GM18519 (cell line): Measurements from ENCODE around the gene EPAS1.

Source experiments
- ATAC-seq: cut with Tn5 transposase; IDR thresholded peaks from one replicate; pipeline ENCODE4 v1.9.1; 2021; ENCODE audit warnings: mild to moderate bottlenecking, moderate library complexity; ENCODE audit not compliant: unreplicated experiment, low FRiP score

Gene EPAS1

GRCh38 chr2:46336283-46336959 is 39.2 kb downstream of the EPAS1 start:
- no peak for ATAC-seq

GRCh38 chr2:46337208-46337994 is 40.2 kb downstream of the EPAS1 start:
- no peak for ATAC-seq

DNA sequence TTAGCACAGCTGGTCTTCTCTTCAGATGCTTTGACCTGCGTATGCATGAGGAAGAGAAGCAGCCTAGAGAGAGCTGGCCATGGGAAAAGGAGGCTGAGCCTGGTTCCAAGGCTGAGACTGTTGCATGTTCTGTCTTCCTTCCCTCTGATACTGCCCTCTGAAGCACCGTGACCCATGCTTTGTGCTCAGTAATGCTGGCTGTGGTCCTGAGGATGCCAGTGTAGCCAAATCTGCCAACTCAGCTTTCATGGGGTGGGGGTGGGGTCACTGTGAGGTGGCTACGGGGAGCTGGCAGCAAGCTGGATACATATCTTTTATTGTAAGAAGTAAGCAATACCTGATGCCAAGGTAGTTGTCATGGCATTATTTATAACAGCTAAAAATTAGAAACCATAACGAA is 41.5 kb downstream of the EPAS1 start:
- ATAC-seq, result no peak

DNA sequence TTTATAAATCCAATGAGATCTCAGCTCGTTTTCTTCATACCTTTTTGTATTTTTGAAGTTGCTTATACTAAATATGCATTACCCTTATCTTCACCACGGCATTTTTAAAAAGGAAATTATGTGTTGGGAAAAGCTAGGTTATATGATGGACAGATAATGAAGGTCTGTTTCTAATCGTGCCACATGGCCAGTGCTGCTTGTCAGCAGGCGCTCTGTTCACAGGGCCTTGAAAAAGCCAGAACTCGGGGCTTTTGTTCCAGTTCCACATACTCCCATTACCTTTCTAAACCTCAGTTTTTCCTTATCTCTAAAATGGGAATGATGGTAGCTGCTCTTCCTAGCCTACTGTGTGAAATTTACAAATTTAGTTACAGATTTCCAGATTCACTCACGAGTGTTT is 42.0 kb downstream of the EPAS1 start:
- no peak for ATAC-seq

DNA sequence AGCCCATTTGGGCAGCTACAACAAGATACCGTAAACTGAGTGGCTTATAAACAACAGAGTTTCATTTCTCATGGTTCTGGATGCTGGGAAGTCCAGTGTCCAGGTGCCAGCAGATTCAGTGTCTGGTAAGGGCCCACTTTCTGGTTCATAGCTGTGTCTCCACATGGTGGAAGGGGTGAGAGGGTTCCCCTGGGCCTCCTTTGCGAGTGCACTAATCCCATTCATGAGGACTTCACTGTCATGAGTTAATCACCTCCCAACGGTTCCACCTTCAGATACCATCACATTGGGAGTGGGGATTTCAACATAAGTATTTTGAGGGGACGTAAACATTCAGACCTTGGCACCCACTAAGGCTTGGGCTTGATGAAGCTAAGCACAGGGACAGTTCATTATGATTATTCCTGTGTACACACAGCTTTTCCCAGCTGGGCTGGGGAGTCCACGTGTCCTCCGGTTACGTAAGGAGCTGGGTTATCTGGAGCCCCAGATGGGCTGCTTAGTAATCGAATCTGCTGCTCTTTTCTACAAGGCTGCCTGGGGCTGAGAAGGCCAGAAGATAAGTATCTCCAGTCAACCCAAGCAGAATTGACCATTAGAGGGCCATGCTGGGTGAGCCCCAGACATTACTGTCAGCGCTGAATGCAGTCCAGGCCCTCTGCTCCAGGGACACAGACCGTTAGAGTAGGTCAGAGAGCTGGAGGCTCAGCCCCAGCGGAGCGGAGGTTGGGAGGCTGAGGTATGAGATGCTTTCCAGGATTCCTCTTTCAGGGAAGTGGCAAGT is 42.7 kb downstream of the EPAS1 start:
- ATAC-seq, result no peak

DNA sequence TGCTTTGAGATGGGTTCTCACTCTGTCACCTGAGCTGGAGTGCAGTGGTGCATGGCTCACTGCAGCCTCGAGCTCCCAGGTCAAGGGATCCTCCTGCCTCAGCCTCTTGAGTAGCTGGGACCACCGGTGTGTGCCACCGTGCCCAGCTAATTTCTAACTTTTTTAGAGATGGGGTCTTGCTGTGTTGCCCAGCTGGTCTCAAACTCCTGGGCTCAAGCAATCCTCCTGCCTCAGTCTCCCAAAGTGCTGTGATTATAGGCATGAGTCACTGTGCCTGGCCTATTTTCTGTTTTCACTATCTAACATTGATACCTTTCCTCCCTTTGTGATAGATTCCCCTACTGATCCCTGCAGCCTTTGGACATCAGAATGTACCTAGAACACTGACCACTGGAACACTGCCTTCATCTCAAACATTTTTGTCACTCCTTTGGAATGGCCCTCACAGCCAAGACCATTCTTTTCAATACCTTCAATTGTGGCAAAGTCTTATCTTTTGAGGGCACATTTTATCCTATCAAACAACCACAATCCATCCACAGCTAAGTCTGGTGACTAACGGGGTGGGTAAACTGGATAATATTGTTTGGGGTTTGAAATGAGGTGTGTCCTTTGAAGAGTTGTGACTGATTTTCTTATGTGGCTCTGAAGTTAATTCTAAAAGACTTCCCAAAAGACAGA is 43.7 kb downstream of the EPAS1 start:
- no peak for ATAC-seq

- no peak for ATAC-seq
Observed at GRCh38 chr2:46342566-46343315, 45.5 kb downstream of the EPAS1 start.

- ATAC-seq, result no peak
Observed at GRCh38 chr2:46344706-46345105, 47.5 kb downstream of the EPAS1 start.

DNA sequence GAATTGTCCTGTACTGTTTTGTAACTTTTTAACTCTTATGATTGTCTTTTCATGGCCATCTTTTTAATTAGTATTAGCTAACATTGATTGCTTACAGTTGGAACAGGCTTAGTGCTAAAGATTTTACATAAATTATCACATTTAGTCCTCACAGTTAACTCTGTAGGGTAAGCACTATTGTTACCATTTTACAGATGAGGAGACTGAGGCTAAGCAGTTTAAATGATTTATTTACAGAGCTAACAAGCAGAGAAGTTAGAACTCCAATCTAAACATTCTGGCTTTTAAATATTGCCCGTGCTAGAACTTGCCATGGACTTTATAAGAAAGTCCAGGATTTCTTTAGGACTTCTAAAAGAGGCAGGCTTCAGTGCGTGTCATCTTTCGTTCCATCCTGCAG is 48.6 kb downstream of the EPAS1 start:
- ATAC-seq, result no peak

- no peak for ATAC-seq
Observed at GRCh38 chr2:46346719-46347118, 49.5 kb downstream of the EPAS1 start.

- no peak for ATAC-seq
Observed at GRCh38 chr2:46347648-46348280, 50.6 kb downstream of the EPAS1 start.

GRCh38 chr2:46349115-46349547 is 51.9 kb downstream of the EPAS1 start:
- no peak for ATAC-seq

GRCh38 chr2:46350029-46350689 is 53.0 kb downstream of the EPAS1 start:
- no peak for ATAC-seq

DNA sequence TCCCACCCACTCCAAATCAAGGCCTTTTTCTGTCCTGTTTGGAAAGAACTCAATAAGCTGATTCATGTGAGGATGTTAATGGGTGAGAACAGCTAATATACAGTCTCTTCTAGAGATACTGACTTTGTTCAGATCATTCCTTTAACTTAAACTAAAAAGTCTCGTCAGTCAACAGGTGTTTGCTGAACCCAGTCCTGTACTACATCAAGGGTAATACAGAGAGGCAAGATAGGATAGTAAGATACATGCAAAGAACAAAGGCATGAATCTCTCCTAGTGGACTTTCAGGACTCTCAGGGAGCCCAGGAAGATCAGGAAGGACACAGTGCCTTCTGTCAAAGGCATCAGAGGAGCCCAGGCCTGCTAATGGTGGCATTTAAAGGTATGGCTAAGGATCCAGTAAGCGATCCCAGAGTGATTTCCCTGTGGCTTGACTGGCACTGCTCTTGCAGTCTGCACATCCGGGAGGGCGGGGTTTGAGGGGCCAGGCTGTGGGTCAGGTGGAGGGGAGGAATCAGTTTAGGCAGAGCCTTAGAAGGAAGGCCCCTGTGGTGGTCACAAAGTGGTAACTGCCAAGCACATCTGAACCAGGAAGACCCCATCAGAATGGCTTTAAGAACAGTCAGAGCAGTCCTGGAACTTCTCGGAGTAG is 54.0 kb downstream of the EPAS1 start:
- ATAC-seq, result no peak

- no peak for ATAC-seq
Observed at GRCh38 chr2:46351750-46352138, 54.5 kb downstream of the EPAS1 start.

DNA sequence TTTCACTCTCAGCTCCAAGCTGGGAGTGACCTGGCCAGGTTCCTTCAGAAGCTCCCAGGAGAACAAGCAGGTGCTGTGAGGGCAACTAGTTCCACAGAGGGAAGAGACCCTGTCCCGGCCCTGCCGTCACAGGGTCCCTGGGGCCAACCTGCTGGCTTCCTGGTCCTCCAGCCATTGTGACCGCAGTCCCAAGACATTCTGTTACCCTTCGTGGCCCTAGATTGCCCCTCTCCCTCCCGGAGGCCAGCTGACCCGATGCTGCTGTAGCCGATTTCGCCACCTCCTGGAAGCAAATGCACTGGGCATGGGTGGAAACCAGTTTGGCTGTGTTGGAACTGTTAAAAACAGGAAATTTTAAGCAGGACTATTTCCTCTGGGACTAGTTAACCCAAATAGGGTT is 55.4 kb downstream of the EPAS1 start:
- ATAC-seq, result no peak

- no peak for ATAC-seq
Observed at GRCh38 chr2:46353509-46353908, 56.3 kb downstream of the EPAS1 start.

DNA sequence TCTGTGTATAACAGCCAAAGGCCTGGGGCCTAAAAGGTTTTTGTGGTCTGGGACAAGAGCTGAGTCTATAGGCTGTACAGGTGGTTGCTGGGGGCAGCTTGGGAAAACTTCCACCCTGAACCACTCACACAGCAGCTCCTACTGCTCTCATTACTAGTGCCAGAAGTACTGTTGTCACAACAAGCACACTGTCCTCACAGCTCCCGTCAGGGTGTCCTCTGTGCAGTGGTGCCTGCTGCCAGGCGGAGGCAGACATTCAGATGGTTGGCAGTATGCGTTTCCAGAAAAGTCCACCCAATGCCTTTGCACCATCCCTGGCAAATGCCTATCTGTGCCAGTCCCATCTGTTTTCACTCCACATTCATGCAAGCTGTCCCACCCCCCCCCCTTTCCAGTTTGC is 58.5 kb downstream of the EPAS1 start:
- ATAC-seq, result no peak

GRCh38 chr2:46356991-46357390 is 59.8 kb downstream of the EPAS1 start:
- ATAC-seq, result no peak
